Activated CD4-positive, alpha-beta T cell treated with anti-CD3 and anti-CD28 coated beads for 1 hour (primary cell): ENCODE results near the gene ANKRD33B.

ENCODE experiments used
- DNase-seq: peaks from one replicate; pipeline ENCODE4 v3.0.0-alpha.2; 2020

The ANKRD33B gene

GRCh38 chr5:10705747-10706146, 141.9 kb downstream of the ANKRD33B start:
- no peak for DNase-seq

DNA sequence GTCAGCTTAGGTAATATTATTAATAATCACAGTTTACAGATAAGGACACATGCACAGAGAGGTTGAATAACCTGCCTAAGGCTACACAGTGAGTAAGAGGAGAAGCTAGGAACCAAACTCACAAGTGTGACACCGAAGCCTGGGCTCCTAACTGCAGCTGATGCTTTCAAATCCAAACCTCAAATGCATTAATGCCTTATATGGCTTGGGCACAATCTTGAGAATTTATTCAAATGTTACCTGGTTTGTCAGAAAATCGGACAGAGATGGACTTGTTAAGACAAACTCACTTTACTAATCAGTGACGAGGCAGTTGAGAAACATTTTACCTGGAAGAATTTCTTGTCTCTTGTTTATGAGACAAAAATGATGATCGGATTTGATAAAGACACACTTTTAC, 142.5 kb downstream of the ANKRD33B start:
- no peak for DNase-seq
